ENCODE data around the gene CPOX.

DNA sequence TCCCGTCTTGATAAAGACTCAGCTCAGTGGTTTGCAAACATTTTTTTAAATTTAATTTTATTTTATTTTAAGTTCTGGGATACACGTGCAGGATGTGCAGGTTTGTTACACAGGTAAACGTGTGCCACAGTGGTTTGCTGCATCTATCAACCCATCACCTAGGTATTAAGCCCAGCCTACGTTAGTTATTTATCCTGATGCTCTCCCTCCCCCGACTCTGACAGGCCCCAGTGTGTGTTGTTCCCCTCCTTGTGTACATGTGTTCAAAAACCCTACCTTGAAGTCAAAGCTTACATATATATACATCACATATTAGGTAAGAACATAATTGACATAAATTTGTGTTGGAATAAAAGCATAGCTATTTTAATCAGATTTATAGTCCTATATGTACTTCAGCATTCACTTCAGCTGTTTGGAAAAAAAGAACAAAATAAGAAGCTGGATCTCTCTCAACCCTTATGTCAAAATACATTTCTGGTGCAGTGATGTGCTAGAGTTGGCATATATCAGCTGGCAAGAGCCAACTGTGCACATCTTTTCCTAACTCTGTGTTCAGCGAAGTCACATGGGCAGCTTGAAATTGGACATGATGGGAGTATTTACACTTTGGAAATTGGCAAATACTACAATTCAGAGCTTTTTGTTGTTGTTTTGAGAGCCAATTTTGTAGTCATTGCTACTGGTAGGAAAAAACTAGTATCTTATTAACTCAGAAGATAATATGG is 35.1 kb downstream of the CPOX start:
- TF ChIP-seq, protein P1, sequence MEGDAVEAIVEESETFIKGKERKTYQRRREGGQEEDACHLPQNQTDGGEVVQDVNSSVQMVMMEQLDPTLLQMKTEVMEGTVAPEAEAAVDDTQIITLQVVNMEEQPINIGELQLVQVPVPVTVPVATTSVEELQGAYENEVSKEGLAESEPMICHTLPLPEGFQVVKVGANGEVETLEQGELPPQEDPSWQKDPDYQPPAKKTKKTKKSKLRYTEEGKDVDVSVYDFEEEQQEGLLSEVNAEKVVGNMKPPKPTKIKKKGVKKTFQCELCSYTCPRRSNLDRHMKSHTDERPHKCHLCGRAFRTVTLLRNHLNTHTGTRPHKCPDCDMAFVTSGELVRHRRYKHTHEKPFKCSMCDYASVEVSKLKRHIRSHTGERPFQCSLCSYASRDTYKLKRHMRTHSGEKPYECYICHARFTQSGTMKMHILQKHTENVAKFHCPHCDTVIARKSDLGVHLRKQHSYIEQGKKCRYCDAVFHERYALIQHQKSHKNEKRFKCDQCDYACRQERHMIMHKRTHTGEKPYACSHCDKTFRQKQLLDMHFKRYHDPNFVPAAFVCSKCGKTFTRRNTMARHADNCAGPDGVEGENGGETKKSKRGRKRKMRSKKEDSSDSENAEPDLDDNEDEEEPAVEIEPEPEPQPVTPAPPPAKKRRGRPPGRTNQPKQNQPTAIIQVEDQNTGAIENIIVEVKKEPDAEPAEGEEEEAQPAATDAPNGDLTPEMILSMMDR (IDR thresholded peaks at IDR 0.05), result no peak
- TF ChIP-seq POLR2A (IDR thresholded peaks at IDR 0.05), result no peak
